ENCODE data around the gene TMEM8B. TPM values are rescaled to one million over a fixed set of nuclear protein-coding genes. Genes with fewer than 3 reads are reported as not detected.
A peak's percentile ranks its signal among the peaks of the same experiment; 100 is the strongest.

The TMEM8B gene
- total RNA-seq, 1 experiment from 2014 or later: 4.6 TPM

GRCh38 chr9:35828716-35829083, 328 bp upstream of the TMEM8B start, which contains the start of gene FAM221B:
FAM221B (minus strand) TSS chr9:35828732; CDS start chr9:35826161, 2,571 bp downstream.
- ChIA-PET POLR2A (interaction anchor here (0.9 to 1.2 kb wide), 6 partner anchors 12 to 54 kb away, joined by 3 to 6 read pairs (median 3); partner anchors contain the start of gene HINT2), CTCF (interaction anchor here (0.9 kb wide), 1 partner anchor 36 kb away, joined by 5 read pairs; no protein-coding TSS in a partner anchor)
- intact Hi-C loops (cut with micrococcal nuclease): no loop called here
- no peak for DNase-seq (ENCODE audit: unreplicated experiment)
- TF ChIP-seq CTCF (IDR thresholded peaks at IDR 0.05; ENCODE audit: unreplicated experiment): no peak
- BruUV-seq (replicated peaks): no TSS peak
- no peaks in the 10 kb centered on the region for H3K36me3 Mint-ChIP-seq (ENCODE audit: insufficient read depth, unreplicated experiment)
- H3K4me3 Mint-ChIP-seq (ENCODE audit: unreplicated experiment): peak within 1 kb of the TSS; percentile 81
- no peaks in the 10 kb centered on the region for H3K27me3 Mint-ChIP-seq (ENCODE audit: insufficient read depth, unreplicated experiment)
- peaks cover 40% of the 10 kb centered on the region for H3K4me1 Mint-ChIP-seq (ENCODE audit: insufficient read depth, unreplicated experiment)
- peak within 1 kb of the TSS; percentile 71 for H3K27ac Mint-ChIP-seq (ENCODE audit: low read depth, unreplicated experiment)
- no peaks in the 10 kb centered on the region for H3K9me3 Mint-ChIP-seq (ENCODE audit: unreplicated experiment)

- Mint-ChIP-seq H3K27me3 (ENCODE audit: insufficient read depth, unreplicated experiment) (no peaks in the 10 kb centered on the region), H3K36me3 (ENCODE audit: insufficient read depth, unreplicated experiment) (no peaks in the 10 kb centered on the region), H3K4me3 (ENCODE audit: unreplicated experiment) (peak overlapping the region; percentile 81), H3K9me3 (ENCODE audit: unreplicated experiment) (no peaks in the 10 kb centered on the region), H3K27ac (ENCODE audit: low read depth, unreplicated experiment) (peak overlapping the region; percentile 71), H3K4me1 (ENCODE audit: insufficient read depth, unreplicated experiment) (peaks cover 45% of the 10 kb centered on the region)
- POLR2A ChIA-PET: interaction anchor here (0.5 kb wide), 1 partner anchor 18 kb away, joined by 3 read pairs; the partner anchor contains the start of gene SPAG8
- no peak for TF ChIP-seq CTCF (IDR thresholded peaks at IDR 0.05; ENCODE audit: unreplicated experiment)
- CTCF ChIA-PET: no interaction called here
- DNase-seq (ENCODE audit: unreplicated experiment): no peak
- intact Hi-C loops (cut with micrococcal nuclease): no loop called here
- no TSS peak for BruUV-seq (replicated peaks)
Observed at GRCh38 chr9:35829764-35830096, 702 bp downstream of the TMEM8B start.

- DNase-seq (ENCODE audit: unreplicated experiment): no peak
- Mint-ChIP-seq H3K4me3 (ENCODE audit: unreplicated experiment) (no peak overlapping the region), H3K9me3 (ENCODE audit: unreplicated experiment) (no peaks in the 10 kb centered on the region), H3K4me1 (ENCODE audit: insufficient read depth, unreplicated experiment) (peaks cover 43% of the 10 kb centered on the region), H3K36me3 (ENCODE audit: insufficient read depth, unreplicated experiment) (no peaks in the 10 kb centered on the region), H3K27ac (ENCODE audit: low read depth, unreplicated experiment) (no peak overlapping the region), H3K27me3 (ENCODE audit: insufficient read depth, unreplicated experiment) (no peaks in the 10 kb centered on the region)
- POLR2A ChIA-PET: interaction anchor here (1.6 kb wide), 1 partner anchor 17 kb away, joined by 3 read pairs; no protein-coding TSS in a partner anchor
- CTCF ChIA-PET: interaction anchor here (1.5 kb wide), 1 partner anchor 51 kb away, joined by 9 read pairs; no protein-coding TSS in a partner anchor
- BruUV-seq (replicated peaks): no TSS peak
- no peak for TF ChIP-seq CTCF (IDR thresholded peaks at IDR 0.05; ENCODE audit: unreplicated experiment)
- intact Hi-C loops (cut with micrococcal nuclease): no loop called here
Observed at GRCh38 chr9:35831040-35831439, 2.0 kb downstream of the TMEM8B start.

GRCh38 chr9:35832814-35833213, 3.8 kb downstream of the TMEM8B start:
- peak overlapping the region; percentile 44 for H3K27ac Mint-ChIP-seq (ENCODE audit: low read depth, unreplicated experiment)
- no peaks in the 10 kb centered on the region for H3K9me3 Mint-ChIP-seq (ENCODE audit: unreplicated experiment)
- no peaks in the 10 kb centered on the region for H3K36me3 Mint-ChIP-seq (ENCODE audit: insufficient read depth, unreplicated experiment)
- TF ChIP-seq CTCF (IDR thresholded peaks at IDR 0.05; ENCODE audit: unreplicated experiment): no peak
- BruUV-seq (replicated peaks): no TSS peak
- peaks cover 25% of the 10 kb centered on the region for H3K4me1 Mint-ChIP-seq (ENCODE audit: insufficient read depth, unreplicated experiment)
- H3K27me3 Mint-ChIP-seq (ENCODE audit: insufficient read depth, unreplicated experiment): no peaks in the 10 kb centered on the region
- ChIA-PET POLR2A (interaction anchor here (0.6 to 1.5 kb wide), 4 partner anchors 9 to 72 kb away, joined by 3 read pairs; no protein-coding TSS in a partner anchor), CTCF (interaction anchor here (0.6 to 1.2 kb wide), 4 partner anchors 23 to 105 kb away, joined by 3 to 5 read pairs (median 4); no protein-coding TSS in a partner anchor)
- no peak overlapping the region for H3K4me3 Mint-ChIP-seq (ENCODE audit: unreplicated experiment)
- DNase-seq (ENCODE audit: unreplicated experiment): no peak
- intact Hi-C loops (cut with micrococcal nuclease): no loop called here
